Heart left ventricle (tissue), 13 donors: ENCODE results near the gene PRKAG2.

Experiments
- POLR2A ChIP-seq, 2 donors: fragments of 450-650 bp; IDR thresholded peaks; one replicate each; pipeline ENCODE4 v1.6.1; 2017; ENCODE audit warnings: antibody characterized with exemption in 2 of 2, mild to moderate bottlenecking in 2 of 2, moderate library complexity in 2 of 2
- TF ChIP-seq, protein P1 (sequence below), 12 donors: fragments of 200-600 bp; sonication (generic) in 4 of 12; IDR thresholded peaks; one replicate each; pipeline versions ENCODE4 v1.5.0 to v1.8.0; 2018 to 2022; ENCODE audit warnings: antibody characterized with exemption in 12 of 12, mild to moderate bottlenecking in 5 of 12
- donor health status: ischemic (EF 13 %, LVEDD 7.1; RV severe dilation, severe dysfunction).
- donor health status: DM: no; HTN: yes; CAD: no.
- donor health status: DM: no; HTN: no; CAD: no.
- donor health status: ischemic (EF 25% LVEDD 6.9; RV normal size, moderate dysfunction).
- donor health status: ischemic (EF 25% LVEDD 5.7; RV mildly dilated, moderate dysfunction).
- donor health status: ischemic (EF 35%, LVEDD 5.7; RV mildly dilated, moderate dysfunction).
- donor health status: nonischemic (EF 11% LVEDD 7.7; RV severe dilation, severe dysfunction).
- donor health status: DM: yes; HTN: yes; CAD: no.
- donor health status: PGD.
- donor health status: ischemic (EF 29% LVEDD 5.4; RV normal size, mild dysfunction).
- donor health status: nonischemic (EF 23%, LVEDD 6.1; RV moderate dilation, normal function).

DNA sequence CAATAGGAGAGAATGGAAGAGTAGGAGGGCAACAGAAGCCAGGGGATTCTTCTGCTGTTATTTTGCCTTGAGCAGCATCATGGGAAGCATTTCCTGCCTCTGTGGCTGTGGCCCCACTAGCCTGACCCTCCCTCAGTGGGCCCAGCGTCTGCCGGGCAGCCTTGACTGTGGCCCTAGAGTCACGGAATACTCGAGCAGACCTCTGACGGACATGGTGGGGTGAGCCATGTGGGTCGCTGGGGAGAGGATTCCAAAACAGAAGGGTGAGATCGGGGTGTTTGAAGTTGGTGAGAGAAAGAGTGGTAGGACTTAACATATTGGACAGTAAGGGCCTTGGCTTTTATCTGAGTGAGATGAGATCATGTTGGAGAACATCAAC lies 8.3 kb upstream of the PRKAG2 start:
- TF ChIP-seq, protein P1, sequence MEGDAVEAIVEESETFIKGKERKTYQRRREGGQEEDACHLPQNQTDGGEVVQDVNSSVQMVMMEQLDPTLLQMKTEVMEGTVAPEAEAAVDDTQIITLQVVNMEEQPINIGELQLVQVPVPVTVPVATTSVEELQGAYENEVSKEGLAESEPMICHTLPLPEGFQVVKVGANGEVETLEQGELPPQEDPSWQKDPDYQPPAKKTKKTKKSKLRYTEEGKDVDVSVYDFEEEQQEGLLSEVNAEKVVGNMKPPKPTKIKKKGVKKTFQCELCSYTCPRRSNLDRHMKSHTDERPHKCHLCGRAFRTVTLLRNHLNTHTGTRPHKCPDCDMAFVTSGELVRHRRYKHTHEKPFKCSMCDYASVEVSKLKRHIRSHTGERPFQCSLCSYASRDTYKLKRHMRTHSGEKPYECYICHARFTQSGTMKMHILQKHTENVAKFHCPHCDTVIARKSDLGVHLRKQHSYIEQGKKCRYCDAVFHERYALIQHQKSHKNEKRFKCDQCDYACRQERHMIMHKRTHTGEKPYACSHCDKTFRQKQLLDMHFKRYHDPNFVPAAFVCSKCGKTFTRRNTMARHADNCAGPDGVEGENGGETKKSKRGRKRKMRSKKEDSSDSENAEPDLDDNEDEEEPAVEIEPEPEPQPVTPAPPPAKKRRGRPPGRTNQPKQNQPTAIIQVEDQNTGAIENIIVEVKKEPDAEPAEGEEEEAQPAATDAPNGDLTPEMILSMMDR (IDR thresholded peaks at IDR 0.05) = no peak
- TF ChIP-seq POLR2A (IDR thresholded peaks at IDR 0.05) = no peak
